Measurements from ENCODE around the gene IRF2.
"Not testable (repeated sequence)": the region's sequence is repeated elsewhere in the genome, so short reads cannot be mapped to it uniquely, and the experiment has no call there.

IRF2 gene

DNA sequence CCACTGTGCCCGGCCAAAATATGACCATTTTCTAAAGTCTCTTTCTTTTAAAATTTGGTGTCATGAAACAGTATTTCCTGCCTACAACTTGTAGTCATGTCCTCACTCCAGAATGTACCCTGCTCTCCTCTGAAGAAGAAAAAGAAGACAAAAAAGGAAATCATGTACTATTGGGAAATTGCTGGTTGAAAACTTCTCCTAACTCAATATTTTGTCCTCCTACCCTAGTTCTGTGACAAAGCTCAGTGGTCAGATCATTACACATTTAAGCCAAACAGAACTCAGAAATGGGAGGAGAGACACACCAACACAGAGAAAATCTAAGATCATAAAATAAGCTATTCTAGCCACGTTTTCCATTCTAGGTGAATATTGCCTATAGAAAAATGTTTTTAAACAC lies 127.7 kb downstream of the IRF2 start:
- no peak for DNase-seq (ENCODE audit: low spot score)

DNA sequence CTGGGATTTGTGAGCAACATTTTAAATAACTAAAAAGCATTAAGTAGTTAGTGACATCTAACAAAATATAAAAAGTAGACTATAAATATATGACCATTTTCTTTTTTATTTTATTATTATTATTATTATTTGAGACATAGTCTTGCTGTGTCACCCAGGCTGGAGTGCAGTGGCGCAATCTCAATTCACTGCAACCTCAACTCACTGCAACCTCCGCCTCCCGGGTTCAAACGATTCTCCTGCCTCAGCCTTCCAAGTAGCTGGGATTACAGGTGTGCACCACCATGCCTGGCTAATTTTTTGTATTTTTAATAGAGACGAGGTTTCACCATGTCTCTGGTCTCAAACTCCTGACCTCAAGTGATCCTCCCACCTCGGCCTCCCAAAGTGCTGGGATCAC lies 128.1 kb downstream of the IRF2 start:
- DNase-seq (ENCODE audit: low spot score), result not testable (repeated sequence)

DNA sequence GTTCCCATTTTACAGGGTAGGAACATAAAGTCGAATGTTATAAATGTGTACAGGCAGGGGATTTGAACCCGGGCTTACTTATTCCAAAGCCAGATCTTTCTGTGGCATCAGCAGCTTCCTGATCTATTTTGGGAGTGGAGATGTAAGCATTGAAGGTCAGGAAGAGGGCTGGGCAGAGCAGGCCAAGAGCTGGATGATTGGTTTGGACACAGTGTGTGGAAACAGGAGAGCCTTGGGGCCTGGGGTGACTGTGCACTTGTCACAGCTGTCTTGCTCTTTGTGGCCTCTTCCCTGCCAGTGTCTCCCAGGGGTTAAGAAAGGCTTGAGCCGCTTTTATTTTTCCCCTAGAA lies 128.8 kb downstream of the IRF2 start:
- DNase-seq (ENCODE audit: low spot score), result no peak

DNA sequence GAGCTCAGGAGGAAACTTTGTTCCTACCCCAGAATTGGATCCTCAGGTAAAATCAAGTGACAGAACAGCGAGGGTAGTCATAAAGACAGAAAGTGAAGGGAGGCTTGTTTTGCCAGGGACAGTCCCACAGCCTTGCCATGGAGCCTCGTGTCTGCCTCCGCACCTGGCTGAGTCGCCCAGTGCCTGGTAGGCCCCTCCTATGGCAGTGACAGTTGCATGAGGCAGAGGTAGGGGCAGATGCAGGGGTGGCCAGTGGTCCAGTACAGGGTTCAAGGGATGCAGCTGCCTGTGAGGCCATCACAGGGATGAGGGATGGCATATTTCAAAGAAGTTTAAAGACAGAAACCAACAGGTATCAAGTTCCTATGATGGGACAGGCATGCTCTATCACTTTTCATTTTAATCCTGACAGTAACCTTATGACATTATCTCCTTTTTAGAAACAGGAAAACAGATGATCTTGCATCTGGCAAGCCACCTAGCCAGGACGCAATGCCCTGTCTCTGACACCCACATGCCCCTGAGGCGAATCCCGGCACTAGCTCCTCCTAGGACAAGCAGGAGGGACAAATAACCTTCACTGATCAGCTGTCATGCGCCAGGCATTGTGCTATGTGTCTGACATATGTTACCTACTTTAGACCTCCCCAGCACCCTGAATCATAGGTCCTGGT lies 129.3 kb downstream of the IRF2 start:
- no peak for DNase-seq (ENCODE audit: low spot score)

DNA sequence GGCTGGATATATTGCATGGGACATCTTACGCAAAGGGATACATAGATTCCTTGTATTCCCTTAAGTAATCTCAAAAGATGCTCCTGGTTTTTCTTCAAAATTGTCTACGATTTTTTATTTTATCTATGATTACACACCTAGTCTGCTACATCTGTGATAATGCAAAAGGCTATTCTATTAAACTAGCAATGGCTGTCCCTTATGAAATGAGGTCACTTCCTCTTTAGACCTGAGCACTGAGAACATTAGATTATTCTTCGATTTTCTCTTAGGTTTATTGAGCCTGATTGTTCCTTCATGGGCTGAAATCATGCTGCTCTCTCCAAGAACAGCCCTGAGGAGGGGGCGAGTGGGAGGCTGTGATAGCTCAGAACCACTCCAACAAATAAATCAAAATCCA lies 129.9 kb downstream of the IRF2 start:
- no peak for DNase-seq (ENCODE audit: low spot score)

DNA sequence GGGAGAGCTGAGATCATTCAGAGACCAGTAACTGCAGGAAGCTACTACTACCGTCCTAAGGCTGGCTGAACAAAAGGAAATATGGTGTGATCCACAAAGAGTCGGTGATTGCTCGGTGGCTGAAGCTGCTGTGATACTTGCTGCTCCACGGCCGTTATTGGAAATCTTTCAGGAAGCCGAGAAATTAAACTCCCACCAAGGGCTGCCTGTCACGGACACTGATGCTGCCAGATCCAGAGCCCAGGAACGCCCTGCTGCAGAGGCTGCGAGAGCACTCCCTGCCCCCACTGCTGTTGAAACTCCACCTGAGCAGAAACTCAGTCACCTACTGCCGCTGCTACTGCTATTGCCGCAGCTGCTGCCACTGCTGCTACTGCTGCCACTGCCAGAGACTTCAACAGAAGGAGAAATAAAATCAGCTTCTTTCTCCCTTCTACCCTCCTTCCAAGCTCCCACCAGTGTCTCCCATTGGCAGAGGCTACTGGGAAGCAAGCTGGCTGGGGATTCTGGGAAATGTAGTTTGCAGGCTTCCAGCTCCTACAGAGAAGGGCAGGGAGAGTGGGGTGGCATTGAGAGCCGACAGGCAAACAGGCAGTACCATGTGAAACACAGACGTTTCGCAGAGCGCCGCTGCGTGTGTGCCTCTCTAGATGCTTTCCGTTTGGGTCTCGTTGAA lies 130.7 kb downstream of the IRF2 start:
- DNase-seq (ENCODE audit: low spot score), result peak; percentile 90

DNA sequence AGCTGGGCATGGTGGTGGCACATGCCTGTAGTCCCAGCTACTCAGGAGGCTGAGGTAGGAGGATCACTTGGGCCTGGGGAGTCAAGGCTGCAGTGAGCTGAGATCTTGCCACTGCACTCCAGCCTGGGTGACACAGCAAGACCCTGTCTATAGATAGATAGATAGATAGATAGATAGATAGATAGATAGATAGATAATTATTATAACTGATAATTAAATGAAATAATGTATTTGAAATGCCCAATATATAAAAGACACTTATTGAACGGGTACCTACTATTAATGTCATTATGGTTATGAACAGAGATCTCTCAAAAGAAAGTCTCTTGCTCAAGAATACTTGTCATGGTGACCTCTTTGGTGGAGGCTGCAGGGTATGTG lies 131.5 kb downstream of the IRF2 start:
- not testable (repeated sequence) for DNase-seq (ENCODE audit: low spot score)

DNA sequence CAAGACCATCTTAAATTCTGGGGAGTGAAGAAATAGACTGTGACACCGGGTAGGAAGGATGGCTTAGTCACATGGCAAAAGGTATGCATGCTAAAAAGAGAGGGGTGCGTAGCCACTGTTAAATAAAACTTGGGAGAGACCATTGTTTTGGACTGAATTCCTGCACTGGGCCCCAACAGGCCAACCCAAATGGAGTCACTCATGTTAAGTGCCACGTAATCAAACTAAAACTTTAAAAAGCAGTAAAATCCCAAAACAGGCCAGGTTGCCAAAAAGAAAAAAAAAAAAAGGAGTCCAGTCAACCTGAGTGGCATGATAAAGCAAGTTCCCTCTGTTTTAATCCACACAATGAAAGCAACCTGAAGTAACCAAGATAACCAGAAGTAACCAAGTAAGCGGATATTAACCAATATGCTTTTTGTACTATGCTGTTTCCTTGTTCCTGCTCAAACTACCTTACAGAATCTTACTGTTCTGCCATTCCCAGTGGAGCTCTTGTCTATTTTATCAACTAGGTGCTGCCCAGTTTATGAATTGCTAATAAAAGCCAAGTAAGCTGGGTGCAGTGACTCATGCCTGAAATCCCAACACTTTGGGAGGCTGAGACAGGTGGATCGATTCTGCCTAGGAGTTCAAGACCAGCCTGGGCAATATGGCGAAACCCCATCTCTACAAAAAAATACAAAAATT lies 132.0 kb downstream of the IRF2 start:
- DNase-seq (ENCODE audit: low spot score), result no peak

DNA sequence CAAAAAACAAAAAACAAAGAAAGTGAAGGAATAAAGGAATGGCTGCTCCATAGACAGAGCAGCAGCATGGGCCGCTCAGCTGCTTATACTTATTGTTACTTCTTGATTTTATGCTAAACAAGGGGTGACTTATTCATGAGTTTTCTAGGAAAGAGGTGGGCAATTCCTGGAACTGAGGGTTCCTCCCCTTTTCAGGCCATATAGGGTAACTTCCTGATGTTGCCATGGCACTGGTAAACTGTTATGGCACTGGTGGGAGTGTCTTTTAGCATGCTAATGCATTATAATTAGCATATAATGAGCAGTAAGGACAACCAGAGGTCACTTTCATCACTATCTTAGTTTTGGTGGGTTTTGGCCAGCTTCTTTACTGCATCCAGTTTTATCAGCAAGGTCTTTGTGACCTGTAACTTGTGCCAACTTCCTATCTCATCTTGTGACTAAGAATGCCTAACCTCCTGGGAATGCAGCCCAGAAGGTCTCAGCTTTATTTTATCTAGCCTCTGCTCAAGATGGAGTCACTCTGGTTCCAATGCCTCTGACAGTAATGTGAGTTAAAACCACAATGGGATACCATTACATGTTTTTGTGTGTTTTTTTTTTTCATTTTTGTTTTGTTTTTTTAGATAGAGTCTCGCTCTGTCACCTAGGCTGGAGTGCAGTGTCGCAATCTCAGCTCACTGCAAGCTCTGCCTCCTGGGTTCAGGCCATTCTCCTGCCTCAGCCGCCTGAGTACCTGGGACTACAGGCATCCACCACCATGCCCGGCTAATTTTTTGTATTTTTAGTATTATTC lies 134.8 kb downstream of the IRF2 start:
- not testable (repeated sequence) for DNase-seq (ENCODE audit: low spot score)

DNA sequence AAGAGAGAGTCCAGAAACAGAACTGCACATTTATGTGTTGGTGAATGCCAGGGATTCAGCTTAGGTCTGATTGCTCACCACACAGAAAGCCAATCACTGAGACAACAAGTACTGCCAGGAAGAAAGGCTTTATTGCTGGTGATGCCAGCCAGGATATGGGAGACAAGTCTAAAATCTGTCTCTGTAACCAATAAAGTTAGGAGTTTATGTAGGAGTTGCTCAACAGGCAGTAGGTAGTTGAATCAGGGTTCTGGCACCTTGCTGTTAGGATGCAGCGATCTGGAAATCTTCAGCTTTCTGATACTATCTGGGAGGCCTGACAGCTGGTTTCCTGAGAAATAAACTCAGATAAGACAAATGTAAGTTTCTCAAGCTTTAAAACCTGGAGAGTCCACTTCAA lies 136.4 kb downstream of the IRF2 start:
- DNase-seq (ENCODE audit: low spot score), result no peak
